GM13976 (cell line): ENCODE data around the gene ISM2.
"Not testable (repeated sequence)": the region's sequence is repeated elsewhere in the genome, so short reads cannot be mapped to it uniquely, and the experiment has no call there.

ENCODE experiments used
- DNase-seq: peaks from one replicate; pipeline ENCODE4 v3.0.0; 2012; ENCODE audit warnings: low spot score
- in situ Hi-C: fragments of 300-500 bp; cut with MboI; formaldehyde crosslinking; loops from one replicate; pipeline ENCODE4 v1.12.0; 2022; ENCODE audit warnings: low sequenced_read_pairs, mixed read lengths, inconsistent platforms; ENCODE audit not compliant: unreplicated experiment
- TF ChIP-seq, protein P1 (sequence below): IDR thresholded peaks from 2 replicates; pipeline ENCODE4 v1.5.1; 2012; ENCODE audit warnings: borderline replicate concordance, mild to moderate bottlenecking; ENCODE audit not compliant: insufficient read depth; ENCODE audit errors: extremely low read depth, missing control alignments, control extremely low read depth

ISM2 gene

GRCh38 chr14:77542421-77543239, 44.0 kb upstream of the ISM2 start:
- in situ Hi-C loops = no loop called here
- TF ChIP-seq, protein P1, sequence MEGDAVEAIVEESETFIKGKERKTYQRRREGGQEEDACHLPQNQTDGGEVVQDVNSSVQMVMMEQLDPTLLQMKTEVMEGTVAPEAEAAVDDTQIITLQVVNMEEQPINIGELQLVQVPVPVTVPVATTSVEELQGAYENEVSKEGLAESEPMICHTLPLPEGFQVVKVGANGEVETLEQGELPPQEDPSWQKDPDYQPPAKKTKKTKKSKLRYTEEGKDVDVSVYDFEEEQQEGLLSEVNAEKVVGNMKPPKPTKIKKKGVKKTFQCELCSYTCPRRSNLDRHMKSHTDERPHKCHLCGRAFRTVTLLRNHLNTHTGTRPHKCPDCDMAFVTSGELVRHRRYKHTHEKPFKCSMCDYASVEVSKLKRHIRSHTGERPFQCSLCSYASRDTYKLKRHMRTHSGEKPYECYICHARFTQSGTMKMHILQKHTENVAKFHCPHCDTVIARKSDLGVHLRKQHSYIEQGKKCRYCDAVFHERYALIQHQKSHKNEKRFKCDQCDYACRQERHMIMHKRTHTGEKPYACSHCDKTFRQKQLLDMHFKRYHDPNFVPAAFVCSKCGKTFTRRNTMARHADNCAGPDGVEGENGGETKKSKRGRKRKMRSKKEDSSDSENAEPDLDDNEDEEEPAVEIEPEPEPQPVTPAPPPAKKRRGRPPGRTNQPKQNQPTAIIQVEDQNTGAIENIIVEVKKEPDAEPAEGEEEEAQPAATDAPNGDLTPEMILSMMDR = no peak
- DNase-seq = no peak

DNA sequence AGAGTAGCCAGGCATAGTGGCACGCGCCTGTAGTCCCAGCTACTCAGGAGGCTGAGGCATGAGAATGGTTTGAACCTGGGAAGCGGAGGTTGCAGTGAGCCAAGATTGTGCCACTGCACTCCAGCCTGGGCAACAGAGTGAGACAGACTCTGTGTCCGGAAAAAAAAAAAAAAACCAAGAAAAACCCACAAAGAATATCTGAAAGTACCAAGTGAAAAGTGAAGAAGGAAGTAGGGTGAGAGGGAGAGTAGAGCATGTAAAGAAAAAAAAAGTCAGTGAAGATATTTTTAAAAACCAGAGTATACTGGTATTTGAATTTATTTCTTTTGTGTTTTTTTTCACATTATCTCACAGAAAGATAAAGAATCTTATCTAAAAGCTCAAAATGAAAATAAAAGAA, 43.3 kb upstream of the ISM2 start:
- TF ChIP-seq, protein P1 = no peak
- peak; percentile 24 for DNase-seq
- in situ Hi-C loops = no loop called here

DNA sequence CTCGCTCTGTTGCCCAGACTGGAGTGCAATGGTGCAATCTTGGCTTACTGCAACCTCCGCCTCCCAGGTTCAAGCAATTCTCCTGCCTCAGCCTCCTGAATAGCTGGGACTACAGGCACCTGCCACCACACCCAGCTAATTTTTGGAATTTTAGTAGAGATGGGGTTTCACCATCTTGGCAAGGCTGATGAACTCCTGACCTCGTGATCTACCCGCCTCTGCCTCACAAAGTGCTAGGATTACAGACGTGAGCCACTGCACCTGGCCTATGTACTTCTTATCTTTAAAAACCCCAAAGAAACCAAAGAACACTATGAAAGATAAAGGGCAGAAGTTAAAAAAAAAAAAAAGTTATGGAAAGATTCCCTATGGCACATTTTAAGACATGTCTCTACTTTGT, 38.3 kb upstream of the ISM2 start:
- in situ Hi-C loops, DNase-seq: not testable (repeated sequence)

GRCh38 chr14:77531071-77531470, 32.5 kb upstream of the ISM2 start:
- no peak for DNase-seq
- TF ChIP-seq, protein P1 = no peak
- in situ Hi-C loops = no loop called here

GRCh38 chr14:77529963-77530362, 31.3 kb upstream of the ISM2 start:
- no peak for DNase-seq
- in situ Hi-C loops = no loop called here
- TF ChIP-seq, protein P1 = no peak

GRCh38 chr14:77529213-77529612, 30.6 kb upstream of the ISM2 start:
- DNase-seq = no peak
- TF ChIP-seq, protein P1 = no peak
- in situ Hi-C loops = no loop called here

GRCh38 chr14:77528701-77529100, 30.1 kb upstream of the ISM2 start:
- in situ Hi-C loops, DNase-seq: not testable (repeated sequence)

- no peak for DNase-seq
- in situ Hi-C loops = no loop called here
- TF ChIP-seq, protein P1 = no peak
These were observed 27.6 kb upstream of the ISM2 start for GRCh38 chr14:77526266-77526665.
